GM19372 (cell line): ENCODE data around the gene CLDN14.

Experiments
- ATAC-seq: cut with Tn5 transposase; IDR thresholded peaks from one replicate; pipeline ENCODE4 v1.9.1; 2021; ENCODE audit warnings: mild to moderate bottlenecking, low read depth, moderate library complexity; ENCODE audit not compliant: unreplicated experiment

The CLDN14 gene

DNA sequence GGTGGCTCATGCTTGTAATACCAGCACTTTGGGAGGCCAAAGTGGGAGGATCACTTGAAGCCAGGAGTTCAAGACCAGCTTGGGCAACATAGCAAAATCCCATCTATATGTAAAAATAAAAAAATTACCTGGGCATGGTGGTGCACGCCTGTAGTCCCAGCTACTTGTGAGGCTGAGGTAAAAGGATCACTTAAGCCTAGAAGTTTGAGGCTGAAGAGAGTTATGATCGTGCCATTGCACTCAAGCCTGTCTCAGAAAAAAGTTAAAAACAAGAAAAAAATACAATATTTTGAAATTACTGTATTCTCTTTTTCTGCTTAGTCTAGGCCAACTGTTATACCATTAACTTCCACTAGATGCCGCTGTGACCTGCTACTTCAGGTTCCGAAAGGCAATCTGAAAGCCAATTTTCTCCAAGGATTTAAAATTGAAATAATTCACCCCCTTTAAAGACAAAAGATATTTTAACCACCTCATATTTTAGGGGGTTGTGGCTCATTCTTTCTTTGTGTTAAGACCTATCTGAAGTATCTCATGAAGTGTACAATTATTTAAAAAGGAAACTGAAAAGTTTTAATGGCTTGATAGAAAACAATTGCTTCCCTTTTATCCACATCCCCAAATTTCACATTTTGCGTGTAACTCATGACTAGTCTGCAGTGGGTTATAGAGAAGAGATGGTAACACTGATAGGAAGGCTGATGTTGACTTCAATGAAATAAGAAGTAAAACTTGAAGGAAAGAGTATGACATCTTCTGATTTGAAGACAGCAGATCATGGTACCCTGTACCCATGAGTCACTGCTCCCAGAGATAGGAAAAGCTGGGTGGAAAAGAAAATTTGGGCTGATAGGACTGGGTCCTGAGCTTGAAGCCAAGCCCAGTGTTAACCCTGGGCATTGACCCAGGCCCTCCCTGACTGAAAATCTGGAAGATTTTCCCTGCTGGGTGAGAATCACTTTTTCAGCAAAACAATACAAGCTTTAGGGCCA is 24.4 kb upstream of the CLDN14 start:
- ATAC-seq = no peak

DNA sequence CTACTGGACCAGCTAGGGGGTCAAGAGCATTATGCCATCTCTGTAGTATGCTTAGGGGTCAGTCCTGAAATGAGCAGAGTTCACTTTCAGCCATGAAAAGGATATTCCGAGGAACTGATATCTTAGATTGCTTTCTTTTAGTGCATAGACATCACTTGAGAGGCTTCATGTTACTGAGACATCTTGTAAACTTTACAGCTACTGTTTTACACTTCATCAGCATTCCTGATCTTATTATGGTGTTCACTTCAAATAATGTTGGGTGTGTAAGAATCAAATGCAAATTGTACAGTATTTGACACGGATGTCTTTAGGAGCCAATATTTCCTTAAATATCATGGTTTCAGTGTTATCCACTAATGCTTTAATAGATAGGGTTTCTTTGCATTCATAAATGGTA is 22.4 kb upstream of the CLDN14 start:
- no peak for ATAC-seq

DNA sequence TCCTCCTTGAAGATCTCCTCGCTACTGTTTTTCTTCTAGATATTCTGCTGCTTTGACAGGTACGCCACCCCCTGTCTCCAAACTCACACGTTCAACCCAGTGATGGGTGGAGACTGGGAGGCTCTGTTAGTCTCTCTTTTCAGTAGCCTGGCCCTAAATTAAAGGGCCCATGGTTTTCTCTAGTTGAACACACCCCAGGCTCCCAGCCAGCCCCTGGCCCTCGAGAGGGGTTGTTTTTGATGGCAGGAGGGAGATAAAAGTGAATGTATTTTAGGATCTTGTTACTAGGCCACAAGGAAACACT is 21.6 kb upstream of the CLDN14 start:
- no peak for ATAC-seq

DNA sequence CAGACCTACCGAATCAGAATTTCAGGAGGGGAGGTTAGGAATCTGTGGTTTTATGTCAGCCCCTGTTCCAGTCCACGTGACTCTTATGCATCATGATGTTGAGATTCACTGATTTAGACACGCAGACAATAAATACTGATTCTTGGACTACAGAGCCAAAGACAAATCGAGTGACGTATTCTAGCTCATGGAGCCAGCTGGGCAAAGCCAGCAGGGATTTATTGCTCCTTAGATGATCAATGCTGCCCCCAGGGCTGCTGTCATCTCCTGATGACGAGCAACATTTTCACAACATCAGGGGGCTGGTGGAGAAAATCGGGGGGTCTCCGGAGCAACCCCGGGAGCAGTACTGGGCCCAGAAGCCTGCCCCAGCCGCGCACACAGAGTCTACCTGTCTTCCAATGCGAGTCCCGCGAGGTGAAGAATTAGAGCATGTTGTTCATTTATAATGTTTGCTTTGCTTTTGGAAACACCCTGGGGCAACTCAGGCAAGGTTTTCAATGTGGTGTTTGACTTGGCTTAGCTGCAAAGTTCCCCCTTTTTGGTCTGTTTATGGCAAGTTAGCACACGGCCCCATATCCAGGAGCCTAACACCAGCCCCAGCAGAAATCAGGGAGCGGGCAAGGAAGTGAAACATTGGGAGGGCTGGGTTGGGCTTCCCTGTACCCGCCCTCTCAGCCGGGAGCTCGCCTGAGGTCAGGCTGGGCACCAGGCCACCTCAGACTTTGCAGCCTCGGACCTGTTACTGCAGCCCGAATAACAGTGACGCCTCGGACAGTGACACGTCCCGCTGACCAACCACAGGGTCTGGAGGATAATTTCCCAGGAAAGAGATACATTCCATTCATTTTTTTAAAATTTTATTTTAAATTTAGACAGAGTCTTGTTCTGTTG is 19.9 kb upstream of the CLDN14 start:
- no peak for ATAC-seq

DNA sequence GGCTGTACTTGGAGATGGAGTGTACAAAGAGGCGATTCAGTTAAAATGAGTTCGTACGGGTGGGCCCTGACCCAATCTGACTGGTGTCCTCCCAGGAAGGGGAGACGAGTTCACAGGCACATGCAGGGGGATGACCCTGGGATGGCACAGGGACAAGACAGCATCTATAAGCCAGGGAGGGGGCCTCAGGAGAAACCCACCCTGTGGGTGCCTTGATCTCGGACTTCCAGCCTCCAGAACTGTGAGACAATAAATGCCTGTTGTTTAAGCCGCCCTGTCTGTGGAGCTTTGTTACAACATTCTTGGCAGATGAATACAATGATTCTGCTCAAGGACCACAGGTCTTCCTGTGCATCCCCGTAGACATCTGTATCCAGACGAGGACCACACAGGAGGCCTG is 14.6 kb upstream of the CLDN14 start:
- no peak for ATAC-seq

DNA sequence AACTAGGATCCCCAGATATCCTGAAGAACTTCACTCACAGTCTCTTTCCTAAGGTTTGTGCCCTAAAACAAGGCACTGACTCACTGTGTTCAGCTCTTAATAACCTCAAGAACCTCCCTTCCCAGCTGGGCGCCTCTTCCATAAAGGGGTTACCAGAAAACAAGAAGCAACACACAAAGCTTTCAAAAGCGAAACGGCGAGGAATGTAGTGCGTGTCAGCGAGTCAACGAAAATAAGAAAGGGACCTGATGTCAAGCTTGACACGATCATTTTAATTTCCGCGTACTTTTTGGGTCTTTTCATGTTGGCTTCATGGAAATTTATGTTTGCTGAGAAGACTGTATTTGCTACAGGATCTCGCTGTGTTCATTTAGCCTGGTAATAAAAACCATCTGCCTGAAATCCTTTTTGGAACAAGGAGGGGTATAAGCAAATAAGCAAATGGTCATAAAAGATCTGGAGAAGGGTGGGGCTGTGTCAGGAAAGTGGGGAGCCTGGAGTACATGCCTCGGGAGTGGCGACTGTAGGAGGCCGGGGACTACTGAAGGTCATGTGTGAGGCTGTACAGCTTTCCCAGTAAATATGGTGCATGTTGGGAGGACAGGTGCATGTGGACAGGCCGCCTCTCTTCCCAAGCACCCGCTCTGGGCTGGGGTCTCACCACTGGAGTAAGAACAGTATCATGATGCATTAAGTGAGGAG is 11.4 kb upstream of the CLDN14 start:
- no peak for ATAC-seq

DNA sequence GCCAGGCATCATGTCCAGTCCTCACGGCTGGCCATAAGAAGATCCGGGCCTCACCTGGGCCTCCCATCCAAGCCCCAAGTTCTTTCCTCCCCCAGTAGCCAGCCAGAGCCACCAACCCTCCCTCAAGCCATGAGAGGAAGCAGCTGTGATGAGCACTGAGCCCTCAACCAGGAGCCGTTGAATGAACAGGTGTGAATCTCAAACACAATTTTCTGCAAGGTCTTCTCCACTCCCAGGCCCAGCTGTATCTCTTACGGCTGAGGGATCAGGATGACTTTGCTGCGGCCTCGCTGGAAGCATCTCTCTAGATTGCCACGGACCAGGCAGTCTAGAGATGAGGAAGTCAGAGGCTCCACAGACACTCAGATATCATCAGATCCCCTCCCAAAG is 9.8 kb upstream of the CLDN14 start:
- no peak for ATAC-seq

DNA sequence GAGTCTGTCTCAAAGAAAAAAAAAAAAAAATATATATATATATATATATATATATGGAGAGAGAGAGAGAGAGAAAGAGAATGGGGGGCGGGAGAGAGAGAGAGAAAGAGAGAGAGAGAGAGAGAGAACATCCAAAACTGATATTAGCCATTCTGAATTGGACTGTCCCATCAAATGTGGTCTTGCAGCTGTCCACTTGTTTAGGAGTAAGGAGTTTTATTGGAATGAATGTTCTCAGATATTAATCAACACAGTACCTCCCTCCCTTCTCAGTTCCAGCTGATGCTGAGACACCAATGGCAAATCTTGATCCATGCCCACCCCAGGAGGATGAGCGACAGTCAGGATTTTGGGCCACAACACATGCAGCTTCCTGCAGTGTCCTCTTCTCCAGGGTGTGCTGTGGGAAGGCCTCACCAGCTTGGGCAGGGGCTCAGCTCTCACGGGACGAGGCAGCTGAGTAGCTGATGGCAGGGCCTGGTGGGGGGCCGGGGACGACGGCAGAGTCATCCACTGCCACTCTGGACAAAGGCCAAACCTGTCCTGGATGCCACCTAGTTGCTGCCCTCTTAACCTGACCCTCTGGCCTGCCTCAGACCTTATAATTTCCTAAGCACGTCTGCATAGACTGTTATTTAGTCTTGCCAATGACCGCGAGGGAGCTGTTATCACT is 9.3 kb upstream of the CLDN14 start:
- no peak for ATAC-seq

DNA sequence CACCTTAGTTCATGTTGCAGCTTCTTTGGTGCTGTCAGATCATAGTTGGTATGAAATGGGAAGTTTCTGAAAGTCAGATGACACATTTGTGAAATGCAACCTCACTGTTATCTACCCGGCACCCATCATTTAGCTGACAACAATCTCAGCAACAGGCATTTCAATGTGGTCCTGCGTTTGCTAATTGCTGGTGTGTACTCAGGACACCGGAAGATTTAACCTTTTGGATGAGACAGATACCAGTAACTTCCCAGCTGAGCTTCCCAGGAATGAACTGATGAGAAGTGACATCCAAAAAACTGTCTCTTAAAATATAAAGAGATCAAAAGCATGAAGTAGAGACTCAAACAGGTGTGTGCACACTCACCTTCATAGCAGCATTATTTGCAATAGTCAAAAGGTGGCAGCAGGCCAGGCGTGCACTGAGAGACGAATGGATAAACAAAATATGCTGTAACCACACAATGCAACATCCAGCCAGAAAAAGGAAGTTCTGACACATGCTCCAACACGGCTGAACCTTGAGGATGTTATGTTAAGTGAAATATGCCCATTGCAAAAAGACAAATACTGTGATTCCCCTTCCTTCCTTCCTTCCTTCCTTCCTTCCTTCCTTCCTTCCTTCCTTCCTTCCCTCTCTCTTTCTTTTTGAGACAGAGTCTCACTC is 7.9 kb upstream of the CLDN14 start:
- ATAC-seq = no peak

DNA sequence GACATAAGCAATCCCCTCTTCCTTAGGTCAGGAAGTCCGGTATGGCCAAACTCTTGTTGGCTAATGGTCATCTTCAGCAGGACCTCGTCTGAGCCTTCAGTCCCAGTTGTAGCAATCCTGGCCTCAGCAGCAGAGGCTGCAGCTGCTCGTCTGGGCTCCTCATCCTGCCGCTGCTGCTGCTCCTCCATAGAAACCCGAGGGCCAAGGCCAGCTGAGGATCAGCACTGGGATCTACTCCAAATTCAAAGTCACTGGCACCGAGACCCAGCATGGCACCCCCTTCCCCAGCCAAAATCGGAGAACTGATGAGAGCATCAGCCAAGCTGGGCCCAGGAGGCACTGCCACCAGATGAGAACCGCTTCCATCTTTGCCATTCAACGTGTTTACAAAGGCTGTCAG is 6.3 kb upstream of the CLDN14 start:
- no peak for ATAC-seq

DNA sequence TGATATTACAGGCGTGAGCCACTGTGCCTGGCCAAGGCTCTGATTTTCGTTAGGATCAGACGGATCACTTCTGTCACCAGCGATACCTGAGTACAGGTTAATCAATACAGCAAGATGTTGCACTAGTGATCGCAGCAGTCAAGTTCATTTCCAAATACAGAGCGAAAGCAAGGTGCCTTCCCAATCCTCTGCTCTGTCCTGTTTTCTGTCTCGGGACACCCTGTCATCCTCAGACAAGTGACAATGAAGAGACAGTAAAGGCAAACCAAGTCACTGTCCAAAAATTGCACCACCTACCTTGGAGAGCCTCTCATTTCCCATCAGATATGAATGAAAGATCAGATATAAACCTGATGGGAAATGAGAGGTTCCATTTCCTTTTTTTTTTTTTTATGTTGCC is 5.6 kb upstream of the CLDN14 start:
- ATAC-seq = no peak

DNA sequence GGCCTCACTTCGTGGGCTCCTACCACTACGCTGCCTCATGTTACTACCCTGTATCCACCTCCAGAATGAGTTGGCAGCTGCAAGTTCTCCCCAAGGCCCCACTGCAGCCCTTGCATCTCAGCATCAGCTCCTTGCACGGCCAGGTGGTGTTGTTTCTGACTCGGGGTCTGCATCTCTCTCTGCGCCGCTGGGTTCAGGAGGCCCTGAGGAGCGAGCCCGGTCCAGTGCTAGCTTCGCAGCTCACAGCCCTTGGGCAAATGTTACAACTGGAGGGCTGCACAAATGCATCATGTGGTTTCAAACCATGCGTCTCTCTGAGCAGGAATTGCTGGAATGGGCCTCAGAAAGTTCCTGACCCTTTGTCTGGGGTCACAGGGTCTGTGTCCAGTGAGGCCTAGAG is 3.2 kb upstream of the CLDN14 start:
- no peak for ATAC-seq

DNA sequence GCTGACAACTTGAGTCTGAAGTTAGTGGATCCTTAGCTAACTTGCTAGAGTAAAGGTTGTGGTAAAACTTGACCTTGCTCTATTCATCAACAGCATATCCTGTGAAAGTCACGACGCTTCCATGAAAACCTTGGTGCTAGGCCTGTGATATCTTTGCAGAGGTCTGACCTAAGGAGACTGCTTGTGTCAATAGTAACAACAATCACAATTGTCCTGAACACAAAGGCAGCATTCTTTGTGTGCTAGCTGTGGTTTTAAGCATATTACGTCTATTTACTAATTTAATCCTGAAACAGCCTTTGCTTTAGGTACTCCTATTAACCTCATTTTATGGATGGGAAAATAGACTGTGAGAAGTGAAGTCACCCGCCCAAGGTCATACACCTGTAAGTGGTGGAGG is 2.8 kb upstream of the CLDN14 start:
- ATAC-seq = no peak

DNA sequence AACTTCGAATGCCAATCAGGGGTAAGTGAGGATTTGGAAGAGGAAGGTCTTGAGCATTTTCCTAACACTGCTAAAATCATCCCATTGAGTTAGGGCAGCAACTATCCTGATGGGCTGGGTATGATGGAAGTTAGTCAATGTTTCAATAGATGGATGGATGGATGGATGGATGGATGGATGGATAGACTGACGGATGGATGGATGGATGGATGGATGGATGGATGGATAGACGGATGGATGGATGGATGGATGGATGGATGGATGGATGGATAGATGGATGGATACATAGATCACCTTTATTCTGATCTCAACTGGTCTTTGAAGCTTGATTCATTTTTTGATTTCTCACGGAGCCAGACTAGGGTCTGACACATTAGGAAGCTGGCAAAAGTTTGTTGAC is 2.3 kb upstream of the CLDN14 start:
- ATAC-seq = no peak

DNA sequence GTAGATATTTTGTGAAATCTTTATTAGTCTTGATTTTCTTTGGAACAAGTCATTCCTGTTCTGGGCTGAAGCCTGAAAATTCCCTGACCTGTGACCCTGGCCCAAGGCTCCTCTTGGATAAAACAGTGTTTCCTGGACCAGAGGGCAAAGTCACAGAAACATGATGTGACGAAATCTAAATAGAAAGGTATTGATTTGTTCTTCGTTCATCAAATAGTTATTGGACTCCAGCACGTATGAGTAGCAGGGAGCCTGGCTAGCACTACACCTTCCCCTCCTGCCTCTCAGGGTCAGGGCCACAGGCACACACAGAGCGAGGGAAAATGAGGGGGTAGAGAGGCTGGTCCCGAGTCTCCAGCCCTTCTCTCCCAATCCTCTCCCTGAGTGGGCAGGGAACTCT is 1.7 kb upstream of the CLDN14 start:
- no peak for ATAC-seq

DNA sequence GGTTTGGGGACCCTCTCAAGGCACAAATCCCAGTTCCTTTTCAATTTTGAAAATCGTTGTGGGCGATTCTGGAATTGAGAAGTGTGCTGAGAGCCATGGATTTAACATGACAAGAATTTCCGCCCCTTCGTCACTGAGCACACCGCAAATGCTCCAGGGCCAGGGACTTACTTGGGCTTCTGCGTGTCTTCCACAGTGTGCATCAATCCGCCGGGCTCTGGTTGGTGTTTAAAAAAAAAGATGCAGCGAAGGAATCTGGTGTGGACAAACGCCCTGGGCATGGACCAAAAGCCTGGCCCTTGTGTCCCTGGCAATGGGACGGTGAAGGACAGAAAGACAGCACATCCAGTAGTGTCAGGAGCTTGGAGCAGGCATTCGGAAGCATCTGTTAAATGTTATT is 696 bp upstream of the CLDN14 start:
- ATAC-seq = no peak

DNA sequence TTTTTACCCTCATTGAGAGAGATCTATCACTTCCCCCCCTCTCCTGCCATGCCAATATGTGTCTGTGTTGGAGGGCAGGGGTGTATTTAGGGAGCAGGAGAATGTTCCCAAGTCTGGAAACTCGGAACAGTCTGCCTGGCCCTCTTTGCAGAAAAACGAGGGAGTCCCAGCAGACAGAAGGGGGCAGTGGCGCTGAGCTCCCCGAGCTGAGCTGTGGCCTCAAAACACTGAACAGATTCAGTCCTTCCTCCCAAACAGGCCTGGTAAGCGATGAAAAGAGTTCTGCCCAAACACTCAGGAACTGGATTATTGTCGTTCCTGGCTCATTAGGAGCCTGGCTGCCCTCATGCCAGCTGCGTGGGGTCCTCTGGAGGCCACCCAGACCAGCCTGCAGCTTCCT is 981 bp downstream of the CLDN14 start:
- no peak for ATAC-seq

DNA sequence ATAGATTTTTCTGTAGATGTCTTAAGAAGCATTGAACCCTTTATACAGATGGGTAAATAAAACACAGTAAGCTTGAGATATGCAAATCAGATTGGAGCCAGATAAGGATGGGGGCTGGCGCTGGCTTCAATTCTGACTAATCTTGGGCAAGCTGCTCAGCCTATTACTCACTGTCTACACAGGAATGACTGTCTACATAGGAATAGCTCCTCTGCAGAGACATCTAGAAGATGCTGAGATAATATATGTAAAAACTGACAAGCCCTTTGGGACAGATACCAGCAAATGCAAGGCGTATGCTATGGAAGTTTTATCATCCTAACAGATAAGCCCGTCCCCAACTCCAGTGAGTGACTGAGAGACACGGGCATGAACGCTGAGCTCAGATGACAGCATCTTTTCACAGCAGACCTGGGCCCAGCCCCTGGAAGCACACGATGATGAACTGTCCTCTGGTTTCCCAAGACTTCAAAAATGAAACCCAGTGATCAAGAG is 1.7 kb downstream of the CLDN14 start:
- ATAC-seq = no peak

DNA sequence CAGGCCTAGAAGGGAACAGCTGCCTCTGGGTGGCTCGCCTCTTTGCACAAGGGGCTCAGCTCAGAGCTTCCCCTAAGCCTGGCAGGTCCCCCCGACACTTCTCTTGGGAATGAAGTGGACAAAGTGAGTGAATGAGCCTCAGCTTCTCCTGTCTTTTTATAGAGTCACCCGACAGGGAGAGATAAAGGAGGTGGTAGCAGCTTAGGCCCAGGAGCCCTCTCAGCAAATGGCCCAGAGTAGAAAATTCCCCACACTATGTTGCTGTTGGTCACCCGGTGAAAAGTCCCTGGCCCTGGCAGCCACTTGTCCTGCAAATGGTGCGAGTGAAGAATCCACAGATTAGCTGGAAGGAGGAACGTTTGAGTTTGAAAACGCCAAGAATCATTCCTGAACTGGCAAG is 2.4 kb downstream of the CLDN14 start:
- ATAC-seq = no peak

DNA sequence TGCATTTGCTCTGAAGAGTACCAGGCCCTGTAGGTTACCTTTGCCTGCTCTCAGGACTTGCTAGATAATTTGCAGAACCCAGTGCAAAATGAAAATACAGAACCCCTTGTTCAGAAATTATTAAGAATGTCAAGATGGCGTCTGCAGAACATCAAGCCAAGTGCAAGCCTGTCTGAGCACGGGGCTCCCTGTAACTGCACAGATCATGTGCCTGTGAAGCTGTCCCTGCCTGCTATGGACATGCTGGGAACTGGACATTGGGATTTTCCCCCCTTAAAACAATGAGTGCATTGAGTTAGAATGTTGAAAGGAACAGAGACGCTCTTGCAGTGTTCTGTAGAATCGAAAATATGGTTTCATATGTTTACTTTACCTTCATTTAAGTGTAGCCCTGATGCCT is 2.9 kb downstream of the CLDN14 start:
- ATAC-seq = no peak
